NCI-H2196 (cell line): ENCODE data around the gene ZBTB21.
"Not testable (repeated sequence)": the region's sequence is repeated elsewhere in the genome, so short reads cannot be mapped to it uniquely, and the experiment has no call there.

Experiments used
- DNase-seq: peaks from one replicate; lab custom pipeline; 2025; ENCODE audit not compliant: unreplicated experiment; lab: John Stamatoyannopoulos, UW

Gene ZBTB21

DNA sequence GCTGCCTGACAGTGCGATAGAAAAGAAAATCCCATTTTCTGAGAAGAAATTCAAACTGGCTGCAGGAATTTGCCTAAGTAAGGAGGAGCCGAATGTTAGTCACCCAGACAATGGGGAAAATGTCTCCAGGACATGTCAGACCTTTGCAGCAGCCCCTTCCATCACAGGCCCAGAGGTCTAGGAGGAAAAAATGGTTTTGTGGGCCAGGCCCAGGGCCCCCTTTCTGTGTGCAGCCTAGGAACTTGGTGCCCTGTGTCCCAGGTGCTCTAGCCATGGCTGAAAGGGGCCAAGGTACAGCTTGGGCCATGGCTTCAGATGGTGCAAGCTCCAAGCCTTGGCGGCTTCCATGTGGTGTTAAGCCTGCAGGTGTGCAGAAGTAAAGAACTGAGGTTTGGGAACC is 14.6 kb downstream of the ZBTB21 start:
- no peak for DNase-seq

DNA sequence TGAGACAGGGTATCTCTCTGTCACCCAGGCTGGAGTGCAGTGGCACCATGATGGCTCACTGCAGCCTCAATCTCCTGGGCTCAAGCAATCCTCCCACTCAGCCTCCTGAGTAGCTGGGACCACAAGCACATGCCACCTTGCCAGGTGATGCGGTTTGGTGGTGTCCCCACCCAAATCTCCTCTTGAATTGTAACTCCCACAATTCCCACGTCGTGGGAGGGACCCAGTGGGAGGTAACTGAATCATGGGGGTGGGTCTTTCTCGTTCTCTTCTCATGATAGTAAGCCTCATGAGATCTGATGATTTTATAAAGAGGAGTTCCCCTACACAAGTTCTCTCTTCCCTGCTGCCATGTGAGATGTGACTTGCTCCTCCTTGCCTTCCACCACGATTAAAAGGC is 15.5 kb downstream of the ZBTB21 start:
- DNase-seq: not testable (repeated sequence)

DNA sequence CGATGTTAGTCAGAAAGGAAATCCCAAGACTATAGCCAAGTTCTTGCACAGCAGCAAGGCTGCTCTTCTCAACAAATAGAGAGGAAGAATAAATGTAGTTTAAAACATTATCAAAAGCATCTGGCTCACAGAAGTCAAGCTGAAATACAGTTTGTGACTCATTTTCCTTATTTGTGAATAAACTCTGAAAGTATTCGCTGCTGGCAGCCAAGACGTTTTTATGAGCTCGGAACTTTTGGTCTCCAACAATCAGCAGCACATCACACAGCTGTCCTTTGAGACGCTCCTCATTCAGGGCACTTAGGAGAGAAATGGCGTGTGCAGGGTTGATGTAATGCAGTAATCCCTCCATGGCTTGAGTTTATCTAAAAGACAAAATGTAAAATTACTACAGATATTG is 16.4 kb downstream of the ZBTB21 start:
- DNase-seq: no peak

DNA sequence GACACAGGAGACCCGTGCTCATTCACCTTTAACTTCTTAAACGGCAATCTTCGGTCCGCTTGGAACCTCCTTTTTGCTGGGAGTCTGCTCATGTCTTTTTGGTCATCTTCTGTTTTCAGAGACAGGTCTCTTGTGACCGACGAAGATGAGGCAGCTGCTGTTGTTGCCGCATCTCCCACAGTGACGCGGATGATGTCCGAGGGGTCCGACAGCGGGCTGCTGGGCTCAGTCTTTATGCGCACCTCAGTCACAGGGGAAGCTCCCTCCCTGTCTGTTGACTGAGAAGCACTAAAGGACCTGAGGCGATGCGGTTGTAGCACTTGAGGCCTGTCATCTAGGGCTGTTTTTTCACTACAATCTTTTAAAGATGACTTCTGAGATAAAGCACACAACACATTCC is 17.6 kb downstream of the ZBTB21 start:
- DNase-seq: no peak

DNA sequence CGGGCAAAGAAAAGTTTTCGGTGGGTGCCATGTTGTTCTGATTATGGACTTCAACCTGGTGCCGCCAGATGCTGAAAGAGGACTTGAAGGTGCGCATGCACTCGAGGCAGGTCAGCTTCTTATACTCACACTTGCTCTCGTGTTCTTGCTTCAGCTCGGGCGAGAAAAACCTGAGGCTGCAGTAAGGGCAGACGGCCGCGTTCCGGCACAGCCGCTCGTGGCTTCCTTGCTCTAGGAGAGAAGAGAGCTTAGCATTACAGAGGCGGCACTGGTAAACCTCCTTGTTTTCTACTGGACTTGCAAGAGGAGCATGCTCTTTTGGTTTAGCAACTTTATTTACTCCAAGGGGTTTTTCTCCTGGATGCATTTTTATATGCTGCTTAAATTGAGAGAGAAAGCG is 18.5 kb downstream of the ZBTB21 start:
- no peak for DNase-seq

DNA sequence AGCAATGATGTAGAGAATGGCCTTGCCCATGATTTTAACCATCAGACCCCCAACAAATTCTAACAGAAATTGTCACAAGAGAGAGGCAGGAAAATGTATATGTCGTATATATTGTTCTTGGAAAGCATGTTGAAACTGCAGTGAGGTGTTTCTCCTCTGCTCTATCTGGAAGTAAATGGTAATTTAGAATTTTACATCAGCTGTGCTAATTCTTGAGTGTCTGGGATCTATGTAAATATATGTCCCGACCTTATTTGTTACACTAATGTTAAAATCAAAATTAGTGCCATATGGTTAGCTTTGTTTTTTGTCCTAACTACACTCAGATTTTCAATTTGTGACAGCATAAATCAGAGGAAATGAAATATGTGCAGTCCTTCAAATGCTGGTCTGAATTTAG is 20.5 kb downstream of the ZBTB21 start:
- no peak for DNase-seq

DNA sequence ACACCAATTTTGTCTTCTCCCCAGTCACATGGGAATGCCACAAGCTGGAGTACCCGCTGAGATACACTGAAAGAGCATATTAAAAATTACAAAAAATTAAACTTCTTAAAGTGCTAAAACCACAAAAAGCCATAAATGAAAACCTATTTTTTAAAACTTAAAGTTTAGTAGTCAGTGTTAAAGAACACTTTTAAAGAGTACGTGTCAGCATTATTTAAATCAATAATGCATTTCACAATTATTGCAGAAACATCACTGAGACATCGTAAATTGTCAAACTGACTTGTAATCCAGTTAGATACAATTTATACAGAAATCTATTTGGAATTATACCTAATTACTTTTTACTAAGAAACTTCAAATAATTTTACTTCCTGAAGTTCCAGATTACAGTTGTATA is 22.9 kb downstream of the ZBTB21 start:
- no peak for DNase-seq

DNA sequence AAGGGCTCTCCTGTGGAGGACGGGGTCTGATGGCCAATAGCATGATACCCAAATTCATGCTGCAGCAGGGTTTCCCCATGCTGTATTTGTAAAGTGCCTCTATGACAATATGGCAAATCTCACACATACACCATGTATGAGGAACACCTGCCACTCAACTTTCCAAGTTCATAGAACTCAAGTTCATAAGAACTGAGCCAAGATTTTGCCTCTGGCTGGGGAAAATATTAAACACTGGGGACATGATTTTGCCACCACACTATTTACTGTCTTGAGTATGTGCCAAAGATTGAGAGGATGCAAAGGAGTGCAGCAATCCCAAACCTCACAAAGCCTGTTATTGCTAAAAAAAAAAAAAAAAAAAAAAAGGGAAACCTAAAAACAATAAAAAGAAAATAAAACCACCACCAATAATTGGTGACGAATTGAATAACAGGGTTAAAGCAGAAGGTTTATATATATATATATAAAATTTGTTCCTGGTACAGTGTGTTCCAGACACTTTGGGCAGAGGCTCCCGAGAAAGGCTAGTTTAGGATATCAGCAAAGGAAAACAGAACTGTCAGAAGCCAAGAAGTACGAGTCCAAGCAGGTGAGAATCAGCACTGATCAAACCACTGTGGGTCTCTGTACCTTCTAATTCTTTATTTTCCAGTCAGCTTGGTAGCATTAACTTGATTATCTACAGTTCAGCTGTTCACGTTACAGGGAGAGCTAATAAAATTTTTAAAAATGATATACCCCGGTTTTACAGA is 24.3 kb downstream of the ZBTB21 start:
- no peak for DNase-seq

DNA sequence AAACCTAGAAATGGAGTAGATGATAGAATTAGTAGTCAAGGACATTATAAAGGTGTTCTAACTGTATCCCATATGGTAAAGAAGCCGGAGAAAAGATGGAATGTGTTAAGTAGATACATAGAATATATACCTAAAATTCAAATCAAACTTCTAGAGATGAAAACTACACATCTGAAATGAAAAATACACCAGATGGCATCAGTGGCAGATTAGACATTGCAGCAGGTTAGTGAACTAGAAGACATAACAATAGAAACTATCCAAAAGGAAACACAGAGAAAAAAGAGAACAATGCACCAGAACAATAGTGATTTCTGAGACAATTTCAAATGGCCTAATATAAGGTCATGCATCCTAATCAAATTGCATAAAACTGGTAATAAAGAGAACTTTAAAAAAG is 26.9 kb downstream of the ZBTB21 start:
- no peak for DNase-seq

DNA sequence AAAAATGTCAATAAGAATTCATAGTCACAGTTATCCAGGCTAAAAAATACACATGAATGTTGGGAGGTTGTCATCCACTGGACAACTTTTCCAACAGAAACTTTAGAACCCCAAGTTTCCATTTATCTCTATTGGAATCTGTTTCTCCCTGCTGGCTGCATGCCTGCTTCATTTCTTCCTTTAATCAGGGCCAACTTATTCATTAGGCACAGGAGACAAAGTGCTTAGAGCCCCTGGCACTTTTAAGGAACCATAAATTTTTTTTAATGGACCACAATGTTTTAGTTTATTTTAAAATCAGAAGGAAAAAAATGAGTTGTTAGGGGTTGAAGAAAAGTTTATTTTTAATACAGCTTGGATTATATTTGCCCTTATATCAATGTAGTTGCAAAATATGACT is 29.6 kb downstream of the ZBTB21 start:
- DNase-seq: no peak

DNA sequence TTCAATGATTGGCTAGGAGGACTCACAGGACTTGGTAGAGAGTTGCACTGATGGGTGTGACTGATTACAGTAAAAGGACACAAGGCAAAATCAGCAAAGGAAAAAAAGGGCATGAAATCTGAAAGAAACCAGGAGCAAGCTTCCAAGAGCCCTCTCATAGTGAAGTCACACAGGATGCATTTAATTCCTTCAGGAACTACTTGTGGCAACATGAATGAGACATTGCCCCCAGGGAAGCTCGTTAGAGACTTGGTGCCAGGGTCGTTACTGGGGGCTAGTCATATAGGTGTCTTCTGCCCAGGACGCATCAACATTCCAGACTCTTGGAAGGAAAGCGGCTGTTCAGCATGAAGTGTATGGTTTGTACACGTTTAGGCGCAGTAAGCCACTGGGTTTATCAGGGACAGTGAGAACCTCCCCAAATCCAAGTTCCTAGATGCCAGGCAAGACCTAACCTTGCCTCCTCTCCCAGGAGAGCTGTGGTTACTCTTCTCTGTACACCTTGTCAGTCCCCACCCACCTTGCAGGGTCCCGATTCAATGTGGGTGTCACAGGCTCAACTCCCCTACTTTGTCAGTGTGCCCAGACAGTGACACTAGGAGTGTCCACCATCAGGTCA is 30.3 kb downstream of the ZBTB21 start:
- DNase-seq: no peak

DNA sequence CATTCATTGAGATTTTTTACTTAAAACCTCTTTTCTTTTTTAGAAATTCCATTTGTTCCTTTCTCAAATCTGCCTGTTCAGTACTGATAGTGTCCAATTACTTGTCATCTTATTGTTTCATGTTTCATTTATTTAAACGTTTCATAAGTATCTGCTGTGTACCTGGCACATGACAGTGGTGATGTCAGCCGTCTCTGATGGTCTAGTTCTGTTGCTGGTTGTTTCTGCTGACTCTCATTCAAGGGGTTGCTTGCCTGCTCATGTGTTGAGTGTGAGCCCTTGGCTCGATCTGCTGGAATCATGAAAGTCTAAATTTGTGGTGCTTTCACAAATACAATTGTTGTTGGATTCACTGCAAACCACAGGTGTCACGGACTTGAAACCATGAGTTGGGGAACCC is 30.8 kb downstream of the ZBTB21 start:
- DNase-seq: no peak

DNA sequence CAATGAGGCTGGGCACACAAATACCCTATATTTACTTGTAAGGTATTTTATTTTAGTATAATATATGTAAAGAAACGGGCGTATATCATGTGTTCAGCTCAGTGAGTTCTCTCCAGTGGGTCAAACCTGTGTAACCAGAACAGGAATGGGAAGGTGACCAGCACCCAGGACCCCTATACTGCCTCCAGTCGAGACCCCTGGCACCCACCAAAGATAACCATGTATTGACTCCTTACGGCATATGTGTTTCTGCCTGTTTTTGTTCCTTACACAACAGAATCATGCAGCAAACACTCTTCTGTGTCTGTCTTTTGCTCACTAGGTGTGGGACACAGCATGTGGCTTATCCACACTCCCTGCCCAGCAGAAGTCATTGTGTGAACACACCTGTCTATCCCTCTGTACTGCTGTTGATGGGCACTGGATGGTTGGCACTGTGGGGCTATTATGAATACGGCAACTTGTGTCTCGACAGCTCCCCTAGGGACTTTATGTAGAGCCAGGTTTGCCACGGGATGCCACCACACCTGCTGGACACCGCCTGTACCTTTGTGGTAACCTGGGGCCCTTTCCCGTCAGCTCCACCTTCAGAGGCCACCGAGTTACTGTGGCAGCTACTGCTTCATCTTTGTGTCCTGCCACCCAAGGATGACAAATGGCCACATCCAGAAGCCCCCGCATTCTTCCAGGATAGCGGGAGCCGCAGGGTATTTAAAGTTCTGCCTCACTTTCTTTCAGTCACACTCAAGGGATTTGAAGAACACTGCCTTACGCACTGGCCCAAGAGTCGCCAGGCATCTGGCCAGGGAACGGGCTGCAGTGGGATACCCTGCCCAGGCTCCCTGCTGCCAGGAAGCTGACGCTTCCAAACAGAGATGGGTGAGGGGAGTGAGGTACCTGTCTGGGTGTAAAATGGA is 32.9 kb downstream of the ZBTB21 start:
- DNase-seq: no peak

DNA sequence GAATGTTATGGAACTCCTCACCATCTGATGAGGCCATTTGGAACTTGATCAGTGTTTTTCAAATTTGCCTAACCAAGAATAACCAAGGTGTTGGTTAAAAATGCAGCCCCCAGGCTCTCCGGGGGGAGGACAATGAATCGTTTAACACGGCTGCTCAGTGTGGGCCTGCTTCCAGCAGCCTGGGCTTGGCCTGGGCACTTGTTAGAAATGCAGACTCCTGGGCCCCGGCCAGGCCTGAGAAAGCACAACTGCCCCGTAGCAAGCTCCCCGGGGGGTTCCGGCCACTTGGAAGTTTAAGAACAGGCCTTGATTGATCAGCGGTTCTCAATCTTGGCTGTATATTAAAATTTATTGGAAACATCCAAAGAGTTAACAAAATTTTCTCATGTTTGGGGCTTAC is 33.5 kb downstream of the ZBTB21 start:
- no peak for DNase-seq

DNA sequence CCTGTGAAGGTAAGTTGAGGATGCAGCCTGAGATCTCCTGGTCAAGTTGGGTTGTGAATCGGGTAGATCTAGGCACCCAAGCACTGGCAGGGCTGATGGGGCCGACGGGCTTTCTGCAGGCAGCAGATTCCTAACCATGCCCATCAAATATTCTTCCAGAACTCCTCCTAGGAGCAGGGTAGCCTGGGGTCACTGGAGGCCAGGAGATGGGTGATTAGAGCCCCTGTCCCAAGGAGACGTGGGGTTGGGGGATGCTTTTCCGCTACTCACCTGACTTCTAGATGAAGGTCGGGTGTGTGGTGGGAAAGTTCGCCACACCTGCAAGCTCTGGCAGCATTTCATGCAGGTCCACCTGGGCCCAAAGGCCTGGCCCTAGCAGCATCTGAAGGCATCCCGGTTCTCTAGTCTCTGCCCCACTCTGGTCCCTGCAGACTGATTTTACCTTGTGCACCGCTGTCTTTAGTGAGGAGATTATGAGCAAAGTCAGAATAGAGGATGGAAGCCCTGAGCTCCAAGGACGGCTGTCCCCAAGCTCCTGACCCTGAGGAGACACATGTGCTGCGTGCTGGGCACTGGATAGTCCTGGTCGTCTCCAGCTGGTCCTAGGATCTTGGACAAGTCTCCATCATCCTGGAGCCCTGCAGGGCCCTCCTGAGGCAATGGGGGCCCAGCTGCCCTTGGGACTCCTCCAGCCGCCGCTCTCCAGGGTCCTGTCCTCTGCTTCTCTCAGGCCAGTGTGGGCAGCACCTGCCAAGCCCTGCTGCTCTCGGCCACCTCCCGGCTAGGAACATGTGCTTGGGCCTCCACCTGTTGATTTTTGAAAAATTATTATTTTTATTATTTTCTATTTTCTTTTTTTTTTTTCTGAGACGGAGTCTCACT is 34.5 kb downstream of the ZBTB21 start:
- DNase-seq: no peak

DNA sequence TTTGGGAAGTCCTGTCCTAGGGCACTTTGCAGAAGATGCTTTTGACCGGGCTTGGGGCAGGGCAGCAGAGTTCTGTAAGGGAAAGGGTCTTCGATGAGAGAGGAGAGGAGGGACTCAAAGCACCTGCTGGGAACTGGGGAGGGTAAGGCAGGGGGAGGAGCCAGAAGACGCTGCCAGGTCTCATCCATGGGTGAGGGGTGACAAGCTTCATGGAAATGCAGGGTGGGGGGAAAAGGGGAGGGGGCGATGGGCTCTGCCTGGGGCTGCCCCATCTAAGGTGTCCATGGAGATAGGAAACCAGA is 35.5 kb downstream of the ZBTB21 start:
- no peak for DNase-seq

DNA sequence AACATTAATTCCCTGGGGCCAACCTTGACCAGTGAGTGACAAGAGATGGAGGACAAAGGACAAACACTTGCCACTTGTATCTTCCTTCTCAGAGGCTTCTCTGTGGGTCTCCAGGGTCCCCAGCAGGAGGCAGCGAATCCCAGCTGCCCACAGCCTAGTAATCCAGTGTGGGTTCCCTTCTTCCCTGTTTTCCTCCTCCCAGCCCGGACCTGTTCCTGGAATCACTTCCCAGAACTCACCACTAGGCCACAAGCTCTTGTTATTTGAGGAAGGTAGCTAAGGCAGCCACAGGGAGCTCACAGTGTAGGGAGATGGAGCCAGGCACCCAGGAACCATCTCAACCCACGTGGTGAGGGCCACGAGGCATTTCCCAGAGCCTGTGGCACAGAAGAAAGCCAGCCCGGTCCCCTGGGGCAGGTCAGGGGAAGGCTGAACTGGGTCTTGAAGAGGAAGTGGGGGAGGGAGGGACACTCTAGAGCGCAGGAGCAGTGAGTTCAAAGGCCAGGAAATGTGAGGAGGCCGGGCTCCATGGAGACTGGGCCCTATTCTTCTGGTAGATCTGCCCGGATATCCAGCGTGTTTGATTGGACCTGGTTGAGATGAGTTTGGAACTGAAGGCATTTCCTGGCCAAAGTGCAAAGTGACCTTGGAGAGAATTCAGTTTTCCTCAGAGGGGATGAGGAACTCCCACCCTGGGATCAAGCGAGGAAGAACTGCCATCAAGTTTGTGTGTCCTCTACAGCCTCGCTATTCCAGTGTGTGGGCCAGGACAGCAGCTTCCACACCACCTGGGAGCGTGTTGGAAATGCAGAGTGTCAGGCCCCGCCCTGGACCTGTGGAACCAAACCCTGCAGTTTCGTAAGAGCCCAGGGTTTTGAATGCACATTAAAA is 36.1 kb downstream of the ZBTB21 start:
- DNase-seq: no peak

DNA sequence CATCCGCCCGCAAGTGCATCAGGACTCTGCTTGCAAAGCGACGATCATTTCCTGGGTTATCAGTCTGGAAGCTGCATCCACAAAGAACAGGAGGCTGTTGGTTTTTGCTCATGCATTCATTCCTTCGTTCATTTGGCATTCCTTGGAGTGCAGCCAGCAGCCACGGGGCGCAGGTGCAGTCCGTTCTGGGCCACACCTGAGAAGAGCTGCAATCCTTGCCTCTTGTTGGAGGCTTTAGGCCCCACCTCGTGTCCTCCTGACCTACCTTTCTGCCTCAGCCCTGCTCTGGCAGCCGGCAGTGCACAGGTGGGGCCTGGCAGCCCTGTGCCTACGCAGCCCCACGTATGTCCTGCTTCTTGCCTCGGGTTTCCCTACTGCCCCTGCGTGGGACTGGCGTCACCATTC is 36.7 kb downstream of the ZBTB21 start:
- no peak for DNase-seq

DNA sequence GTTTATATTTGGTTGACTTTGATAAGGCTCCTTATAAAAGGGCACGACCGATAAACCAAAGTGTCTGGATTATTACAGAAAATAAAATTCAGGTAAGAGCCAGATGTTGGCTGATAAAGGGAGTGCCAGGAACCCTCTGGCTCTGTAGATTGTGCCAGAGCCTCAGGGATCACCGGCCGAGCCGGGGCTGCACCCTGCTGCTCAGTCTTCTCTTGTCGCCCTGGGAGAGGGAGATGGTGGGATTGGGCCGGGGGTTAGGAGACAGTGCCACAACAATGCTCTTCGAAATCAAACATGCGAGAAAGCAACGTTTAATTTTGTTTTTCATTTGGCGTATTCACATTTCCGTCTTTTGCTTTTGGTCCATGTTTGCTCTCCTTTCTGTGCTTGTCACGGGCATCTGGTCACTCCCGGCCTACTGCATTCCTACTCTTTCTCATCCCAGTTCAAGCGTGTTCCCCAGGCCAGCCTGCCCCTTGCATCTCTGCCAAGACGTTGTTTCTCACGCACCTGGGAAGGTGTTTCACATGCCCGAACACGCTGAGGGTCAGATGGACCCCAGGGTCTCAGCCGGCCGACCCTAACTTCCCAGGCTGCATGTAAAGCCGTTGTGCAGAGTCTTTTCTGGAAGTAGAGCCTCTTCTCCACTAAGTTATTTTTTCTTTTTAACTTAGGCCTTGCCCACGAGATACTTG is 37.5 kb downstream of the ZBTB21 start:
- no peak for DNase-seq

DNA sequence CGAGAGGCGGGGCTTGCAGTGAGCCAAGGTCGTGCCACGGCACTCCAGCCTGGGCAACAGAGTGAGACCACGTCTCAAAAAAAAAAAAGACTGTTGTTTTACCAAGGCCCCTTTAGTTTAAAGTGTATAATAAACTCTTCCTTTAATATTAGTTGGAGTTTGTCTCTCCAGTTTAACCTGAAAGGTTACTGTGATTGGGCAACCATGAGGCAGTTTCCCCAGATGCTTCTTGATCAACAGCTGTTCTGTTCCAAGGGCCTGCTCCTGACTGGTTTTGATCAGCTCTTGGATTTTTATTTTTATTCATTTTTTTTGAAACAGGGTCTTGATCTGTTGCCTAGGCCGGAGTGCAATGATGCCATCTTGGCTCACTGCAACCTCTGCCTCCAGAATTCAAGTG is 38.3 kb downstream of the ZBTB21 start:
- DNase-seq: no peak
